GM12874 (cell line): ENCODE results near the gene ACBD7.

Experiments
- CTCF ChIP-seq: IDR thresholded peaks from 2 replicates; pipeline ENCODE4 v1.5.1; 2011; ENCODE audit warnings: low read depth, mild to moderate bottlenecking, control low read depth, low read length, moderate library complexity; ENCODE audit not compliant: insufficient read depth

Gene ACBD7

GRCh38 chr10:15045380-15045779 is 43.2 kb downstream of the ACBD7 start:
- no peak for TF ChIP-seq CTCF

- TF ChIP-seq CTCF = no peak
These were observed 44.9 kb downstream of the ACBD7 start, which contains the start of gene OLAH for GRCh38 chr10:15043674-15044073. Gene OLAH, plus strand, starts transcription at chr10:15043943. Its CDS starts 3,346 bp downstream, at chr10:15047289.

- no peak for TF ChIP-seq CTCF
These were observed 50.2 kb downstream of the ACBD7 start for GRCh38 chr10:15038416-15038815.

GRCh38 chr10:15037691-15038090 is 50.9 kb downstream of the ACBD7 start:
- no peak for TF ChIP-seq CTCF

GRCh38 chr10:15035385-15036301 is 52.9 kb downstream of the ACBD7 start:
- TF ChIP-seq CTCF = no peak

GRCh38 chr10:15027741-15028140 is 60.8 kb downstream of the ACBD7 start:
- no peak for TF ChIP-seq CTCF
